ENCODE measurements around the gene BBS9.

GRCh38 chr7:33300742-33301141 lies 171.4 kb downstream of the BBS9 start:
- TF ChIP-seq CTCF (conservative IDR thresholded peaks at IDR 0.05; ENCODE audit: low read length): no peak
- no peak for TF ChIP-seq EZH2phosphoT487 (IDR thresholded peaks at IDR 0.05; ENCODE audit: borderline replicate concordance)

All from Loucy (cell line).